K562 (cell line): ENCODE data around the gene PHF14. TPM values are rescaled to one million over a fixed set of nuclear protein-coding genes. Genes with fewer than 3 reads are reported as not detected.
"Not testable (repeated sequence)": the region's sequence is repeated elsewhere in the genome, so short reads cannot be mapped to it uniquely, and the experiment has no call there.

Experiments used
- ATAC-seq: fragments of 200-7000 bp; cut with Tn5 transposase; 3 replicates; pipeline ENCODE4 v1.9.1; 2020; ENCODE audit warnings: moderate library complexity
- BruUV-seq: library from RNA; stranded (reverse); fragments of 400-500 nt; replicated peaks from 2 replicates; lab custom pipeline; 2021; lab: Mats Ljungman, UMichigan
- CTCF ChIA-PET: fragments of 300-600 bp; formaldehyde crosslinking; extraction: SDS; loops from one replicate; lab custom pipeline; 2021; ENCODE audit warnings: low intra/inter-chr PET ratio; lab: Yijun Ruan, JAX
- POLR2A ChIA-PET: fragments of 300-600, 350-650 bp; sonication (Branson Sonifier 250); formaldehyde crosslinking; extraction: SDS; loops from one replicate; lab custom pipeline; 2021; ENCODE audit warnings: antibody characterized with exemption, inconsistent platforms; lab: Yijun Ruan, JAX
- DNase-seq, 4 experiments: peaks; one replicate each; pipeline versions ENCODE4 v3.0.0 to v3.0.0-alpha.2; 2011 to 2018; ENCODE audit warnings: low spot score in 3 of 4, mixed read lengths in 3 of 4; ENCODE audit errors: extremely low read depth in 1 of 4
- FAIRE-seq: peaks from 2 replicates; lab custom pipeline; 2011; peaks lifted over from hg19 to GRCh38; lab: Jason Lieb, UNC
- H2AFZ ChIP-seq: 2 replicates; pipeline ENCODE4 v1.6.0; 2011; ENCODE audit warnings: low read depth, low read length, control low read depth, inconsistent platforms
- H3K27ac ChIP-seq: fragments of 200-600 bp; 3 replicates; pipeline ENCODE4 v1.8.0; 2011; ENCODE audit warnings: low read depth, mild to moderate bottlenecking, control low read depth, inconsistent platforms, low read length, moderate library complexity, mixed read lengths; ENCODE audit errors: extremely low read depth
- H3K27me3 ChIP-seq, 2 experiments: fragments of 300-600 bp in 1 of 2; 2 replicates in 1 of 2; 3 replicates in 1 of 2; pipeline versions ENCODE4 v1.6.0 to v1.8.0; 2011; ENCODE audit warnings: inconsistent platforms in 2 of 2, low read length in 2 of 2, mild to moderate bottlenecking in 1 of 2, mixed read lengths in 1 of 2, moderate library complexity in 1 of 2; ENCODE audit not compliant: control insufficient read depth in 2 of 2, insufficient read depth in 2 of 2
- H3K36me3 ChIP-seq: fragments of 300-600 bp; 3 replicates; pipeline ENCODE4 v1.8.0; 2011; ENCODE audit warnings: mild to moderate bottlenecking, low read length, inconsistent platforms; ENCODE audit not compliant: control insufficient read depth, insufficient read depth
- H3K4me1 ChIP-seq, 2 experiments: fragments of 200-600 bp in 1 of 2; replicated peaks in 1 of 2; 2 replicates in 1 of 2; 3 replicates in 1 of 2; pipeline versions ENCODE4 v1.5.1 to v1.8.0; 2011; ENCODE audit warnings: inconsistent platforms in 2 of 2, low read length in 2 of 2, mild to moderate bottlenecking in 1 of 2, mixed read lengths in 1 of 2, moderate library complexity in 1 of 2; ENCODE audit not compliant: control insufficient read depth in 2 of 2, insufficient read depth in 2 of 2
- H3K4me2 ChIP-seq: 2 replicates; pipeline ENCODE4 v1.6.1; 2011; ENCODE audit warnings: low read length, control low read depth, inconsistent platforms, mixed read lengths; ENCODE audit not compliant: insufficient read depth
- H3K4me3 ChIP-seq: fragments of 200-600 bp; sonication (generic), shearing (Covaris generic); 2 replicates; pipeline ENCODE4 v1.5.1; 2016; ENCODE audit warnings: control low read depth, inconsistent platforms
- H3K79me2 ChIP-seq: fragments of 200-600 bp; 3 replicates; pipeline ENCODE4 v1.8.0; 2011; ENCODE audit warnings: low read length, inconsistent platforms; ENCODE audit not compliant: control insufficient read depth, insufficient read depth
- H3K9ac ChIP-seq, 2 experiments: 2 replicates each; pipeline versions ENCODE4 v1.6.0 to v1.6.1; 2011; ENCODE audit warnings: low read depth in 2 of 2, low read length in 2 of 2, control low read depth in 1 of 2, inconsistent platforms in 1 of 2, mild to moderate bottlenecking in 1 of 2, mixed read lengths in 1 of 2; ENCODE audit not compliant: insufficient read depth in 1 of 2
- H3K9me1 ChIP-seq: one replicate; pipeline ENCODE4 v1.6.0; 2011; ENCODE audit warnings: inconsistent platforms, mild to moderate bottlenecking, low read length, moderate library complexity; ENCODE audit not compliant: control insufficient read depth, insufficient read depth
- H3K9me3 ChIP-seq: replicated peaks from 2 replicates; pipeline ENCODE4 v1.5.1; 2011; ENCODE audit warnings: low read depth, low read length, inconsistent platforms; ENCODE audit not compliant: control insufficient read depth, insufficient read depth
- H4K20me1 ChIP-seq: replicated peaks from 2 replicates; pipeline ENCODE4 v1.6.1; 2011; ENCODE audit warnings: low read length, inconsistent platforms, mixed read lengths; ENCODE audit not compliant: control insufficient read depth, insufficient read depth
- C11orf30 ChIP-seq: fragments of 450-650 bp; IDR thresholded peaks from 2 replicates; pipeline ENCODE4 v1.6.1; 2016; ENCODE audit warnings: low read depth, mild to moderate bottlenecking
- CBX1 ChIP-seq: sonication (generic); IDR thresholded peaks from 2 replicates; pipeline ENCODE4 v1.6.1; 2016; ENCODE audit warnings: antibody characterized with exemption, low read depth, mild to moderate bottlenecking
- CBX5 ChIP-seq: IDR thresholded peaks from 2 replicates; pipeline ENCODE4 v1.6.1; 2014; ENCODE audit warnings: low read depth, borderline replicate concordance
- HLTF ChIP-seq: fragments of 450-650 bp; IDR thresholded peaks from 2 replicates; pipeline ENCODE4 v1.6.1; 2016
- HNRNPL ChIP-seq: fragments of 200-400 bp; formaldehyde crosslinking; IDR thresholded peaks from 2 replicates; pipeline ENCODE4 v1.6.1; 2017; ENCODE audit warnings: low read depth, mild to moderate bottlenecking, low read length
- MAFG ChIP-seq: fragments of 450-650 bp; conservative IDR thresholded peaks from 2 replicates; pipeline ENCODE4 v1.6.1; 2016; ENCODE audit warnings: missing genetic modification characterization, missing compliant biosample characterization
- POLR2G ChIP-seq: fragments of 200-400 bp; formaldehyde crosslinking; IDR thresholded peaks from 2 replicates; pipeline ENCODE4 v1.6.1; 2017; ENCODE audit warnings: low read depth, mild to moderate bottlenecking, antibody characterized with exemption, low read length, moderate library complexity
- ZNF316 ChIP-seq: fragments of 450-650 bp; IDR thresholded peaks from 2 replicates; pipeline ENCODE4 v1.6.1; 2016
- WGBS: fragments of 100-300 bp; shearing (Covaris generic); methylation state at CpG from one replicate; pipeline ENCODE4 v1.1.6; 2016; ENCODE audit warnings: low coverage, mixed read lengths; ENCODE audit not compliant: insufficient coverage; ENCODE audit errors: missing lambda C conversion rate; 5-methylcytosine and 5-hydroxymethylcytosine counted together
- in situ Hi-C: fragments of 300-500 bp; cut with MboI; formaldehyde crosslinking; loops from 4 replicates; pipeline ENCODE4 v1.15.0; 2018; ENCODE audit warnings: inconsistent platforms, mixed read lengths
- intact Hi-C: fragments of 100-400 bp; cut with micrococcal nuclease; formaldehyde crosslinking; loops from 2 replicates; pipeline ENCODE4 v1.14.2; 2022
- polyA plus RNA-seq, 8 experiments: library from polyadenylated mRNA; depleted of rRNA in 4 of 8; stranded (reverse) in 5 of 8; unstranded in 3 of 8; fragments of >200 nt; fragmentation: Nextera tagmentation in 2 of 8; fragmentation: Illumina TruSeq in 1 of 8; extraction: Ambion mirVana in 2 of 8; extraction: Trizol in 1 of 8; gene quantifications; 2 replicates each; pipeline versions ENCODE4 v1.2.1 to v1.2.3, GENCODE V29; 2011 to 2014; ENCODE audit warnings: inconsistent platforms in 1 of 8, missing spikeins in 1 of 8
- total RNA-seq, 7 experiments: library from RNA; depleted of rRNA in 6 of 7; stranded (reverse); fragments of >200 nt in 6 of 7; fragmentation: Illumina TruSeq in 2 of 7; extraction: Trizol in 2 of 7; gene quantifications; 2 replicates each; pipeline versions ENCODE4 v1.2.1 to v1.2.3, GENCODE V29; 2011 to 2021; ENCODE audit warnings: low replicate concordance in 1 of 7
- TF ChIP-seq, protein P1 (sequence below): sonication (generic); formaldehyde crosslinking; IDR thresholded peaks from 2 replicates; pipeline ENCODE4 v1.8.1; 2023; ENCODE audit warnings: mild to moderate bottlenecking, missing genetic modification reagents
- TF ChIP-seq, protein P2 (sequence below): fragments of 450-650 bp; IDR thresholded peaks from 2 replicates; pipeline ENCODE4 v1.6.1; 2016; ENCODE audit warnings: mild to moderate bottlenecking

The PHF14 gene
- total and polyA plus RNA-seq, 9 of the 15 experiments (the other 6 are each of a cell fraction or from before 2014, with no cell fraction given), result 27.5 to 67.6 (median 41.4) TPM

DNA sequence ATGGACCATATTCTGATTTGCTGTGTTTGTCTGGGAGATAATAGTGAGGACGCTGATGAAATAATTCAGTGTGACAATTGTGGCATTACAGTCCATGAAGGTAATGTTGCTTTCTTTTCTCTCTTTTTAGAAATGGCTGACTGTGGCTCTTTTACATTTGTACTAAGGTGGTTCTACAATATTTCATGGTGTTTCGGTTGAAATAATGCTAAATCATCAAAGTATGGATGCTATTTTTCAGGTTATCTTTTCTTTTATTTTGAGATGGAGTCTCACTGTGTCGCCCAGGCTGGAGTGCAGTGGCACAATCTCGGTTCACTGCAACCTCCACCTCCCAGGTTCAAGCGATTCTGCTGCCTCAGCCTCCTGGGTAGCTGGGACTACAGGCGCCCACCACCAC lies 17.1 kb downstream of the PHF14 start:
- ATAC-seq, H3K27ac ChIP-seq, H3K79me2 ChIP-seq, H3K9ac ChIP-seq, intact Hi-C loops, H2AFZ ChIP-seq, FAIRE-seq, H3K9me3 ChIP-seq, H3K4me2 ChIP-seq, CTCF ChIA-PET, H3K9me1 ChIP-seq, H3K4me3 ChIP-seq, DNase-seq, in situ Hi-C loops, BruUV-seq, H3K27me3 ChIP-seq, H3K4me1 ChIP-seq, POLR2A ChIA-PET, H4K20me1 ChIP-seq: not testable (repeated sequence)
- peak; percentile 68 for TF ChIP-seq ZNF316
- peak; percentile 49 for TF ChIP-seq C11orf30
- peak; percentile 28; the same call in 1 of the 2 replicates for TF ChIP-seq MAFG (tag)
- peaks cover 38% of the 10 kb centered on the region for H3K36me3 ChIP-seq
- WGBS, result 97% methylated on average over 6 of the region's 6 CpGs

DNA sequence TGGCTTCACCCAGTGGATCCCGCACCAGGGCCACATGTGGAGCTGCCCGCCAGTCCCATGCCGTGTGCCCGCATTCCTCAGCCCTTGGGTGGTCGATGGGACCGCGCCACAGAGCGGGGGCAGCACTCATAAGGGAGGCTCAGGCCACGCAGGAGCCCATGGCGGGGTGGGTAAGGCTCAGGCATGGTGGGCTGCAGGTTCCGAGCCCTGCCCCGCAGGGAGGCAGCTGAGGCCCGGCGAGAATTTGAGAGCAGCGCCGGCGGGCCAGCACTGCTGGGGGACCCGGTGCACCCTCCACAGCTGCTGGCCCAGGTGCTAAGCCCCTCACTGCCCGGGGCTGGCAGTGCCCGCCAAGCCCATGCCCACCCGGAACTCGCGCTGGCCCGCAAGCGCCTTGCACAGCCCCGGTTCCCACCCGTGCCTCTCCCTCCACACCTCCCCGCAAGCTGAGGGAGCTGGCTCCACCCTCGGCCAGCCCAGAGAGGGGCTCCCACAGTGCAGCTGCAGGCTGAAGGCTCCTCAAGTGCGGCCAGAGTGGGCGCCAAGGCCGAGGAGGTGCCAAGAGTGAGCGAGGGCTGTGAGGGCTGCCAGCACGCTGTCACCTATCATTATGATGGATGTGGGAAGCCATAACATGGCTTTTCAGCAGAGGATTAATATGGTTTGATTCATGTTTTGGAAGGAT lies 22.0 kb downstream of the PHF14 start:
- H3K4me2 ChIP-seq, POLR2A ChIA-PET, in situ Hi-C loops, DNase-seq, H3K9me1 ChIP-seq, H3K9ac ChIP-seq, CTCF ChIA-PET, H3K27me3 ChIP-seq, H4K20me1 ChIP-seq, FAIRE-seq, H3K4me3 ChIP-seq, ATAC-seq, BruUV-seq, H3K4me1 ChIP-seq, H2AFZ ChIP-seq, H3K9me3 ChIP-seq, intact Hi-C loops, H3K27ac ChIP-seq: not testable (repeated sequence)
- Histone ChIP-seq H3K36me3 (peaks cover 42% of the 10 kb centered on the region), H3K79me2 (peaks cover 24% of the 10 kb centered on the region; the same call in 2 of the 3 replicates)
- WGBS, result over 99% methylated on average over 16 of the region's 34 CpGs
- TF ChIP-seq HLTF, result peak; percentile 59; the same call in 1 of the 2 replicates
- TF ChIP-seq CBX1, result peak; percentile 34; the same call in 1 of the 2 replicates
- TF ChIP-seq, protein P1, sequence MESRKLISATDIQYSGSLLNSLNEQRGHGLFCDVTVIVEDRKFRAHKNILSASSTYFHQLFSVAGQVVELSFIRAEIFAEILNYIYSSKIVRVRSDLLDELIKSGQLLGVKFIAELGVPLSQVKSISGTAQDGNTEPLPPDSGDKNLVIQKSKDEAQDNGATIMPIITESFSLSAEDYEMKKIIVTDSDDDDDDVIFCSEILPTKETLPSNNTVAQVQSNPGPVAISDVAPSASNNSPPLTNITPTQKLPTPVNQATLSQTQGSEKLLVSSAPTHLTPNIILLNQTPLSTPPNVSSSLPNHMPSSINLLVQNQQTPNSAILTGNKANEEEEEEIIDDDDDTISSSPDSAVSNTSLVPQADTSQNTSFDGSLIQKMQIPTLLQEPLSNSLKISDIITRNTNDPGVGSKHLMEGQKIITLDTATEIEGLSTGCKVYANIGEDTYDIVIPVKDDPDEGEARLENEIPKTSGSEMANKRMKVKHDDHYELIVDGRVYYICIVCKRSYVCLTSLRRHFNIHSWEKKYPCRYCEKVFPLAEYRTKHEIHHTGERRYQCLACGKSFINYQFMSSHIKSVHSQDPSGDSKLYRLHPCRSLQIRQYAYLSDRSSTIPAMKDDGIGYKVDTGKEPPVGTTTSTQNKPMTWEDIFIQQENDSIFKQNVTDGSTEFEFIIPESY (CRISPR knock-in tag), result peak; percentile 54; the same call in 1 of the 2 replicates
- 0 out of 2 replicates have a peak, but pooled peaks have one; percentile 22 for TF ChIP-seq HNRNPL
- TF ChIP-seq, protein P2, sequence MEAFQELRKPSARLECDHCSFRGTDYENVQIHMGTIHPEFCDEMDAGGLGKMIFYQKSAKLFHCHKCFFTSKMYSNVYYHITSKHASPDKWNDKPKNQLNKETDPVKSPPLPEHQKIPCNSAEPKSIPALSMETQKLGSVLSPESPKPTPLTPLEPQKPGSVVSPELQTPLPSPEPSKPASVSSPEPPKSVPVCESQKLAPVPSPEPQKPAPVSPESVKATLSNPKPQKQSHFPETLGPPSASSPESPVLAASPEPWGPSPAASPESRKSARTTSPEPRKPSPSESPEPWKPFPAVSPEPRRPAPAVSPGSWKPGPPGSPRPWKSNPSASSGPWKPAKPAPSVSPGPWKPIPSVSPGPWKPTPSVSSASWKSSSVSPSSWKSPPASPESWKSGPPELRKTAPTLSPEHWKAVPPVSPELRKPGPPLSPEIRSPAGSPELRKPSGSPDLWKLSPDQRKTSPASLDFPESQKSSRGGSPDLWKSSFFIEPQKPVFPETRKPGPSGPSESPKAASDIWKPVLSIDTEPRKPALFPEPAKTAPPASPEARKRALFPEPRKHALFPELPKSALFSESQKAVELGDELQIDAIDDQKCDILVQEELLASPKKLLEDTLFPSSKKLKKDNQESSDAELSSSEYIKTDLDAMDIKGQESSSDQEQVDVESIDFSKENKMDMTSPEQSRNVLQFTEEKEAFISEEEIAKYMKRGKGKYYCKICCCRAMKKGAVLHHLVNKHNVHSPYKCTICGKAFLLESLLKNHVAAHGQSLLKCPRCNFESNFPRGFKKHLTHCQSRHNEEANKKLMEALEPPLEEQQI, result 0 out of 2 replicates have a peak, but pooled peaks have one; percentile 49
- 0 out of 2 replicates have a peak, but pooled peaks have one; percentile 77 for TF ChIP-seq CBX5
- peak; percentile 40; the same call in 1 of the 2 replicates for TF ChIP-seq POLR2G
